HG02588 (cell line): ENCODE data around the gene P3H4.
"Not testable (repeated sequence)": the region's sequence is repeated elsewhere in the genome, so short reads cannot be mapped to it uniquely, and the experiment has no call there.

Experiments
- ATAC-seq: cut with Tn5 transposase; IDR thresholded peaks from one replicate; pipeline ENCODE4 v1.9.1; 2021; ENCODE audit warnings: mild to moderate bottlenecking, moderate library complexity; ENCODE audit not compliant: unreplicated experiment

P3H4 gene, protein sequence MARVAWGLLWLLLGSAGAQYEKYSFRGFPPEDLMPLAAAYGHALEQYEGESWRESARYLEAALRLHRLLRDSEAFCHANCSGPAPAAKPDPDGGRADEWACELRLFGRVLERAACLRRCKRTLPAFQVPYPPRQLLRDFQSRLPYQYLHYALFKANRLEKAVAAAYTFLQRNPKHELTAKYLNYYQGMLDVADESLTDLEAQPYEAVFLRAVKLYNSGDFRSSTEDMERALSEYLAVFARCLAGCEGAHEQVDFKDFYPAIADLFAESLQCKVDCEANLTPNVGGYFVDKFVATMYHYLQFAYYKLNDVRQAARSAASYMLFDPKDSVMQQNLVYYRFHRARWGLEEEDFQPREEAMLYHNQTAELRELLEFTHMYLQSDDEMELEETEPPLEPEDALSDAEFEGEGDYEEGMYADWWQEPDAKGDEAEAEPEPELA

GRCh38 chr17:41811549-41812380, at the start of gene P3H4:
Gene P3H4, minus strand, starts transcription at chr17:41811949. Its CDS starts 34 bp downstream, at chr17:41811915.
- peak; percentile 58 for ATAC-seq

- no peak for ATAC-seq
Observed at GRCh38 chr17:41860254-41860931, 48.6 kb upstream of the P3H4 start.

GRCh38 chr17:41851382-41851781, 39.6 kb upstream of the P3H4 start:
- ATAC-seq = not testable (repeated sequence)

DNA sequence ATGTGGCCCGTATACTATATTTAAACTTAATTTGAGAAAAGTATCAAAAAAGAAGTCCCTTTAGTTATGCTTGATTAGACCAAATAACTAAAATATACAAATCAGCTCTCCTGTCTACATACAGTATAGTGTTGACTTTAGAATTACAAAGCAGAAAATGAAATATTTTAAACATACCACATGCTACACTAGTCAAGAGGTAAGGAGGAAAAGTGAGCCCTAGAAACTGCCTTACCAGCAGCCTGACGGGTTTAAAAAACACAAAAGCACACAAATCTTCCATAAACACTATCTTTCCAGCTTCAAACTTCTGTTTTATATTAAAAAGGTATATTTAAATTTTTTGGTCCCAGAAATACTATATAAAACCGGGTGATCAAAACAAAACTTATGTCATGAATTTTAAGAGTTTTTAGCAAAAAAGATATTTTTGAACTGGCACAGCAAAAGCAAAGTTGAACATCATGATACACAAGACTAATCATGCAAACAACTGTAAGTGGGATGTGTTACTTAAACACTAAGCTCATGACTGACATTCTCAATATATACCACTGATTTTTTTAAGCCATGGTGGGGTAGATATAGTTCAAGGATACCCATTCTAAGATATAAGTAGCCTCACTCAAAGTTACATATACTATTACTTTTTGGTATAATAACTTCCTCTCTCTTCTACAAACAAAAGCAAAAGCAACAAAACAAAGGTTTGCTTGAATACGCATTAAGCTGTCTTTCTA, 37.7 kb upstream of the P3H4 start:
- ATAC-seq = no peak

GRCh38 chr17:41848788-41849187, 37.0 kb upstream of the P3H4 start:
- ATAC-seq = no peak

- no peak for ATAC-seq
Observed at GRCh38 chr17:41844971-41845370, 33.2 kb upstream of the P3H4 start.

- not testable (repeated sequence) for ATAC-seq
Observed at GRCh38 chr17:41840781-41841180, 29.0 kb upstream of the P3H4 start.

DNA sequence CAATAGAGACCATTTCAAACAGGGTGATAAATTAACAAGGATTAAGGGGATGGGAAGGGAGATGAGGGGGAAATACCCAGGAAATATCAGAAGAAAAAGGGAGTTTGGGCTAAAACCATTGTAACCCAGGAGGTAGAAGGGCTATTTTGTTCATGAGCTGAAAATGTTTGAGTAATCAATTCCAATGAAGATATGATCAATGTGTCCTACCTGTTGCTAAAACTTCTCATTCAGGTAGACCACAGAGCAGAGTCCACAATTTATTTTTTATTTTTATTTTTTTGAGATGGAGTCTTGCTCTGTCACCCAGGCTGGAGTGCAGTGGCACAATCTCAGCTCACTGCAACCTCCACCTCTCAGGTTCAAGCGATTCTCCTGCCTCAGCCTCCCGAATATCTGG, 27.7 kb upstream of the P3H4 start:
- ATAC-seq = not testable (repeated sequence)

- no peak for ATAC-seq
Observed at GRCh38 chr17:41837761-41838538, 26.2 kb upstream of the P3H4 start, which contains the start of gene KLHL10. Gene KLHL10, plus strand, starts transcription at chr17:41837825. Its CDS starts 108 bp downstream, at chr17:41837933.

DNA sequence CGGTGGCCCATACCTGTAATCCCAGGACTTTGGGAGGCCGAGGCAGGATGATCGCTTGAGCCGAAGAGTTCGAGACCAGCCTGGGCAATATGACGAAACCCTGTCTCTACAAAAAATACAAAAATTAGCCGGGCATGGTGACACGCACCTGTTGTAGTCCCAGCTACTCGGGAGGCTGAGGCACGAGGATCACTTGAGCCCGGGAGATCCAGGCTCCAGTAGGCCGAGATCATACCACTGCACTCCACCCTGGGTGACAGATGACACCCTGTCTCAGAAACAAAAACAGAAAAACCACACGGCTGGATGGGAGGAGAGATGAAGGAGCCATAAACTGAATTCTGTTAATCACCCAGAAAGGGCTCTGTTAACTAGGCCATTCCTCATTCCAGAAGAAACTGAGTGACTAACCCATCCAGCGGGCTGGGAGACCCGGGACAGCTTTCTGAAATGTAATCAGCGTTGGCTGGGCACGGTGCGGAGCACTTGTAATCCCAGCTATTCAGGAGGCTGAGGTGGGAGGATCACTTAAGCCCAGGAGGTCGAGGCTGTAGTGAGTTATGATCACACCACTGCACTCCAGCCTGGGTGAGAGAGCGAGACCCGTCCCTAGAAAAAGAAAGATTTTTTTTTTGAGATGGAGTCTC, 24.9 kb upstream of the P3H4 start:
- ATAC-seq = no peak

- peak; percentile 61 for ATAC-seq
Observed at GRCh38 chr17:41835800-41836549, 24.2 kb upstream of the P3H4 start, which contains the start of gene NT5C3B. Gene NT5C3B, minus strand, starts transcription at chr17:41836232. Its CDS starts 39 bp downstream, at chr17:41836193.

- ATAC-seq = peak; percentile 26
Observed at GRCh38 chr17:41835214-41835799, 23.6 kb upstream of the P3H4 start.

- not testable (repeated sequence) for ATAC-seq
Observed at GRCh38 chr17:41829961-41830360, 18.2 kb upstream of the P3H4 start.

- no peak for ATAC-seq
Observed at GRCh38 chr17:41825175-41825845, 13.6 kb upstream of the P3H4 start.

DNA sequence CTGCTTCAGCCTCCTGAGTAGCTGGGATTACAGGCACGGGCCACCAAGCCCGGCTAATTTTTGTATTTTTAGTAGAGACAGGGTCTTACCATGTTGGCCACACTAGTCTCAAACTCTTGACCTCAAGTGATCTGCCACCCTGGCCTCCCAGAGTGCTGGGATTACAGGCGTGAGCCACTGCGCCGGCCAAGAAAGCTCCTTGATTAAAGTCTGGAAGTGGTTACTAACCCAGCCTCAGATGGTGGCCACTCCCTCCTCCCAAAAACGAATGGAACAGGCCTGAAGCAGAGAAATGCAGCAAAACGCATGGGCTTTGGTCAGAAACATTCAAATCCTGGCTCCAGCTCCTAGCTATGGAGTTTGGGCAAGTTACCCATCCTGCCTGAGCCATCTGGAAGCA, 12.3 kb upstream of the P3H4 start:
- ATAC-seq = no peak

DNA sequence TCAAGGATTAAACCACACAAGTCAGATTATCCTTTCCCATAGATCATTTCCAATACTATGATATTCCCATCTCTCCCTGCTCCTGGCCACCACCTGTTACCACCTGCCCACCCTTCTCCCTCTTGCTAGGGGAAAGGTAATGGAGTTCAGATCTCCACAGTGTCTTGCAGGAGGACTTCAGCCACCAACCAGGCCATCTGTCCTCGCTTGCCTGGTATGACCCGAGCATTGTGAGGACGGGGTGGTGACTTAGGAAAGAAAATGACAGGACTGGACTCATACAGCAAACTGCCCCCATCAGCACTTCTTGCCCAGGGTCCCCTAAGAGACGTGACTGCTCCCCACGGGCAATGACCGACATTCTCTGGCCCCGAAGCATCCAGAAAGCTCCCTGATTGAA, 11.8 kb upstream of the P3H4 start:
- ATAC-seq = no peak

GRCh38 chr17:41823141-41823524, 11.4 kb upstream of the P3H4 start:
- no peak for ATAC-seq
